CD8-positive, alpha-beta memory T cell (primary cell): ENCODE data around the gene TRIM17. TPM values are rescaled to one million over a fixed set of nuclear protein-coding genes. Genes with fewer than 3 reads are reported as not detected.
A peak's percentile ranks its signal among the peaks of the same experiment; 100 is the strongest.

Experiments
- CTCF ChIA-PET: fragments of 350-600 bp; sonication (Branson Sonifier 250); formaldehyde crosslinking; loops from one replicate; lab custom pipeline; 2021; ENCODE audit warnings: antibody characterized with exemption; lab: Charles Lee
- POLR2A ChIA-PET: fragments of 350-600 bp; sonication (Branson Sonifier 250); formaldehyde crosslinking; loops from one replicate; lab custom pipeline; 2021; ENCODE audit warnings: antibody characterized with exemption; lab: Charles Lee
- DNase-seq, 5 donors: peaks; one replicate each; pipeline versions ENCODE4 v3.0.0 to v3.0.0-alpha.2; 2020 to 2022; ENCODE audit warnings: mixed read lengths in 1 of 5
- H3K27ac ChIP-seq: one replicate; pipeline ENCODE4 v1.7.0; 2013; ENCODE audit warnings: low read depth, mild to moderate bottlenecking, low read length, moderate library complexity
- H3K27me3 ChIP-seq: 2 replicates; pipeline ENCODE4 v1.7.0; 2013; ENCODE audit warnings: low read length, mild to moderate bottlenecking; ENCODE audit not compliant: insufficient read depth, poor library complexity, severe bottlenecking
- H3K36me3 ChIP-seq: 2 replicates; pipeline ENCODE4 v1.7.0; 2013; ENCODE audit warnings: mild to moderate bottlenecking, low read length, moderate library complexity; ENCODE audit not compliant: insufficient read depth
- H3K4me1 ChIP-seq: 2 replicates; pipeline ENCODE4 v1.7.0; 2013; ENCODE audit warnings: mild to moderate bottlenecking, low read length, moderate library complexity; ENCODE audit not compliant: insufficient read depth
- H3K4me3 ChIP-seq: 2 replicates; pipeline ENCODE4 v1.7.0; 2013; ENCODE audit warnings: mild to moderate bottlenecking, low read length
- H3K9me3 ChIP-seq: 2 replicates; pipeline ENCODE4 v1.7.0; 2013; ENCODE audit warnings: mild to moderate bottlenecking, low read length
- H3K27ac Mint-ChIP-seq, 8 donors: one replicate each; pipeline ENCODE4 v1.8.0; 2020 to 2021; ENCODE audit warnings: mixed read lengths in 8 of 8, mild to moderate bottlenecking in 6 of 8, inconsistent platforms in 3 of 8, moderate library complexity in 3 of 8
- H3K27me3 Mint-ChIP-seq, 2 donors: one replicate each; pipeline ENCODE4 v1.8.0; 2020 to 2021; ENCODE audit warnings: mixed read lengths in 2 of 2, mild to moderate bottlenecking in 1 of 2, moderate library complexity in 1 of 2
- H3K36me3 Mint-ChIP-seq, 3 donors: one replicate each; pipeline ENCODE4 v1.8.0; 2020 to 2021; ENCODE audit warnings: mixed read lengths in 3 of 3, inconsistent platforms in 1 of 3, mild to moderate bottlenecking in 1 of 3
- H3K4me1 Mint-ChIP-seq, 3 donors: one replicate each; pipeline ENCODE4 v1.8.0; 2020 to 2021; ENCODE audit warnings: mixed read lengths in 3 of 3, inconsistent platforms in 1 of 3, mild to moderate bottlenecking in 1 of 3
- H3K4me3 Mint-ChIP-seq, 7 donors: one replicate each; pipeline ENCODE4 v1.8.0; 2020 to 2021; ENCODE audit warnings: mixed read lengths in 7 of 7, mild to moderate bottlenecking in 6 of 7, moderate library complexity in 4 of 7, inconsistent platforms in 2 of 7
- H3K9me3 Mint-ChIP-seq, 5 donors: one replicate each; pipeline ENCODE4 v1.8.0; 2020 to 2022; ENCODE audit warnings: mixed read lengths in 5 of 5, mild to moderate bottlenecking in 3 of 5, moderate library complexity in 2 of 5, inconsistent platforms in 1 of 5
- polyA plus RNA-seq: library from polyadenylated mRNA; unstranded; fragments of 300-500 nt; fragmentation: Illumina TruSeq; gene quantifications from one replicate; pipeline ENCODE4 v1.2.3, GENCODE V29; 2021
- total RNA-seq, 2 experiments: library from RNA; stranded (reverse); gene quantifications; one replicate each; pipeline ENCODE4 v1.2.3, GENCODE V29; 2021

Gene TRIM17
- total and polyA plus RNA-seq, 3 experiments from 2014 or later, result 0.60 to 2.1 (median 1.8) TPM

- H3K27me3 Mint-ChIP-seq, result peaks cover 0 to 9% of the 10 kb centered on the region in 2 donors
- no peaks in the 10 kb centered on the region for H3K36me3 ChIP-seq
- CTCF ChIA-PET, result interaction anchor here (1.0 to 1.6 kb wide), 3 partner anchors 10 to 325 kb away, joined by 3 read pairs; no protein-coding TSS in a partner anchor
- H3K4me3 Mint-ChIP-seq, result peak overlapping the region in 5 of 7 donors; percentile 4 to 68 (median 41)
- H3K4me1 Mint-ChIP-seq, result peaks cover 34 to 53% (median 47%) of the 10 kb centered on the region in 3 donors
- no peaks in the 10 kb centered on the region for H3K27me3 ChIP-seq
- peak overlapping the region; percentile 95 for H3K27ac ChIP-seq
- peaks cover 34% of the 10 kb centered on the region for H3K4me1 ChIP-seq
- H3K9me3 Mint-ChIP-seq, result peaks cover 0 to 2% (median 0%) of the 10 kb centered on the region in 5 donors
- H3K4me3 ChIP-seq, result no peak overlapping the region
- DNase-seq, result no peak
- H3K36me3 Mint-ChIP-seq, result peaks cover 0 to 20% (median 0%) of the 10 kb centered on the region in 3 donors
- H3K27ac Mint-ChIP-seq, result peak overlapping the region in 1 of 8 donors; percentile 3
- no peaks in the 10 kb centered on the region for H3K9me3 ChIP-seq
- POLR2A ChIA-PET, result interaction anchor here (1.0 to 2.2 kb wide), 3 partner anchors 10 to 291 kb away, joined by 3 to 7 read pairs (median 3); no protein-coding TSS in a partner anchor
These were observed 39.1 kb upstream of the TRIM17 start for GRCh38 chr1:228455715-228456114.

DNA sequence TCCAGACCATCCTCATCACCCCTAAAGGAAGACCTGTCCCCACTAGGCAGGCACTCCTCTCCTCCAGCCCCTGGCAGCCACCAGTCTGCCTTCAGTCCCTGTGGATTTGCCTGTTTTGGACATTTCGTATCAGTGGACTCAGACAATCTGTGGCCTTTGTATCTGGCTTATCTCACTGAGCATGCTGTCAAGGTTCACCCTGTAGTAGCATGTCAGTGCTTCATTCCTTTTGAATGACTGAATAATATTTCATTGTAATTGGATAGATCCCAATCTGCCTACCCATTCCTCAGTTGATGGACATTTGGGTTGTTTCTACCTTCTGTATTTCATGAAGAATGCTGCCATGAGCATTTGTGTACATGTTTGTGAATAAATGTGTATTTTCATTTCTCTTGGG is 37.6 kb upstream of the TRIM17 start:
- no peaks in the 10 kb centered on the region for H3K9me3 ChIP-seq
- H3K36me3 Mint-ChIP-seq, result peaks cover 0 to 20% (median 0%) of the 10 kb centered on the region in 3 donors
- H3K9me3 Mint-ChIP-seq, result peaks cover 0 to 2% (median 0%) of the 10 kb centered on the region in 5 donors
- H3K27me3 ChIP-seq, result no peaks in the 10 kb centered on the region
- H3K27ac ChIP-seq, result no peak overlapping the region
- peak overlapping the region in 3 of 8 donors; percentile 17 to 50 (median 37) for H3K27ac Mint-ChIP-seq
- H3K4me1 Mint-ChIP-seq, result peaks cover 29 to 44% (median 43%) of the 10 kb centered on the region in 3 donors
- POLR2A ChIA-PET, result no interaction called here
- peak overlapping the region in 2 of 7 donors; percentile 22 to 35 for H3K4me3 Mint-ChIP-seq
- CTCF ChIA-PET, result no interaction called here
- H3K4me1 ChIP-seq, result peaks cover 28% of the 10 kb centered on the region
- no peaks in the 10 kb centered on the region for H3K36me3 ChIP-seq
- DNase-seq, result no peak
- no peak overlapping the region for H3K4me3 ChIP-seq
- H3K27me3 Mint-ChIP-seq, result peaks cover 0 to 9% of the 10 kb centered on the region in 2 donors

DNA sequence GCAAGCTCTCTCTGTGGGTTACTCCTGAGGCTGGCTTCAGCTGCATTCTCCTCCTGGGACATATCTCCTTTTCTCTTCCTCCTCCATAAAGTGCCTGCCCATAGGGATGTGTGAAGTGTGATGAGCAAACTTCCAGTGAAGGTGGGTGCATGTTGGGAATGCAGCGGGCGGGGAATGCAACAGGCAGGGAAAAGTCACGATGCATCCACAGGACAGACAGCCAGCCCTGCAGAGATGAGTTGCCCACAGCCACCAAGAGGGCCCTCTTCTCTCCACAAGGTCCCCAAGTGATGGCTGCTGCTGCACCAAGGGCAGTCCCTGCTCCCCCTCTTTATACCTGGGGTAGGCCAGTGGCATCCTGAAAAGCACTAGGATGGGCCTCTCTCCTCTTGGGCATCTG is 37.0 kb upstream of the TRIM17 start:
- peak overlapping the region in 1 of 8 donors; percentile 93 for H3K27ac Mint-ChIP-seq

DNA sequence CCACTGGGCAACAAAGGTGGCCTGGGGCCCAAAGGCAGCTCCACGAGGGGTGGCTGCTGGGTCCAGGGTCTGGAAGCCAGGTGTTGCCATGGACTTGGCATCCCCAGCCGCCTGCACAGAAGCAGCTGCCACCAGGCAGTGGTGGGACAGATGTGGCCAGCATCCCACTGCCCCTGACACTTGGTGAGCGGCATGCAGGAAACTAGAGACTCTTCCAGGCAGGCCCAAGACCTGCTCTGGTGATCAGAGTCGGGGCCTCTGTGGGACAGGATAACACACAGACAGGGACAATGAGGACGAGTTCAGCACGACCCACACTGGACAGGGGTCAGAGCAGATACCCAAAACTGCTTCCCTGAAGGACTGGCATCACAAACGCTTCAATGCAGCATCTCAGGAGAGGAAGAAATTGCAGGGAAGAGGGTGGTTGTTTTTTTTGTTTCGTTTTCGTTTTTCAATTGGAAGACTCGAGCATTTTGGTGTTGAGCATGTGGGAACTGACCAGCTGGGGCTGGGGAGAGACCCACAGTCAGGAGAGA is 36.4 kb upstream of the TRIM17 start:
- Mint-ChIP-seq H3K4me1 (peaks cover 23 to 35% (median 35%) of the 10 kb centered on the region in 3 donors), H3K4me3 (no peak overlapping the region), H3K9me3 (no peaks in the 10 kb centered on the region), H3K27ac (peak overlapping the region in 1 of 8 donors; percentile 93), H3K36me3 (peaks cover 0 to 16% (median 0%) of the 10 kb centered on the region in 3 donors), H3K27me3 (peaks cover 0 to 1% of the 10 kb centered on the region in 2 donors)
- Histone ChIP-seq H3K4me1 (peaks cover 22% of the 10 kb centered on the region), H3K4me3 (no peak overlapping the region), H3K27me3 (no peaks in the 10 kb centered on the region), H3K36me3 (no peaks in the 10 kb centered on the region), H3K9me3 (no peaks in the 10 kb centered on the region), H3K27ac (no peak overlapping the region)
- no peak for DNase-seq
- POLR2A ChIA-PET, result no interaction called here
- CTCF ChIA-PET, result no interaction called here

More for the DNA sequence above, 37.0 kb upstream of the TRIM17 start:
- Mint-ChIP-seq H3K27me3 (peaks cover 0 to 6% of the 10 kb centered on the region in 2 donors), H3K36me3 (peaks cover 0 to 20% (median 0%) of the 10 kb centered on the region in 3 donors), H3K9me3 (peaks cover 0 to 2% (median 0%) of the 10 kb centered on the region in 5 donors), H3K4me3 (no peak overlapping the region), H3K4me1 (peaks cover 28 to 41% (median 40%) of the 10 kb centered on the region in 3 donors)
- ChIA-PET POLR2A (no interaction called here), CTCF (no interaction called here)
- H3K4me3 ChIP-seq, result no peak overlapping the region
- H3K9me3 ChIP-seq, result no peaks in the 10 kb centered on the region
- peaks cover 26% of the 10 kb centered on the region for H3K4me1 ChIP-seq
- no peak overlapping the region for H3K27ac ChIP-seq
- H3K27me3 ChIP-seq, result no peaks in the 10 kb centered on the region
- no peaks in the 10 kb centered on the region for H3K36me3 ChIP-seq
- DNase-seq, result no peak

DNA sequence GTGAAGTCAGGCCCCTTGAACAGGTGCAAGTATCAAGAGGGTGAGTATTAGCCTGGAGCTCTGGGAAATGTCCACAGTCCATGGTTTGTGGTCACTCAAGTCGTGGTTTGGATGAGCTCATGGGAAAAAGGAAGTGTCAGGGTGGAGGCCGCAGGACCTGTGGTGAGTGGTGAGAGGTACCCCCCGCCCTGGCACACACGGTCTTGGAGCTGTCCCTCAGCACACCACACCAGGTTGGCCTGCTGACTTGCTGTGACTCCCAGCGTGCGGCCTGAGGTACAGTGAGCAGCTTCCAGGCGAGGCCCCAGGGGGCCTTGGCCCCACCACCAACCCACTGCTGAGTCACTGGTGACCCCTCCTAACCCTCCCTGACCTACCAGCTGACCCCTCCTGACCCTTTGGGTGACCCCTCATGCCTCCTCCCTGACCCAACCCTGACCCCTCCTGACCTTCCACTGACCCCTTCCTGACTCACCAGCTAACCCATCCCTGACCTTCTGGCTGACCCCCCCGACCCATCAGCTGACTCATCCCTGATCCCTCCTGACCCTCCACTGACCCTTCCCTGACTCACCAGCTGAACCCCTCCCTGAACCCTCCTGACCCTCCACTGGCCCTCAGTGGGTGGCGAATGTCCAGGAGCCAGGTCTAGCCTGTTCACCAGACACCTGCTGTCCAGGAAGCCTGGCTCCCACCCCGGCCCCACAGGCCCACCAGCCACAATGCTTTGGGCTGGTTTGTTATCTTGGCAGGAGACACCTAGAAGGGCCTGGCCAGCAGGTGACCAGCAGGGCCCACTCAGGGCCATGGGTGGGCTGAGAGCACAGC is 35.7 kb upstream of the TRIM17 start:
- CTCF ChIA-PET, result no interaction called here
- Mint-ChIP-seq H3K36me3 (peaks cover 0 to 10% (median 0%) of the 10 kb centered on the region in 3 donors), H3K4me3 (peak overlapping the region in 1 of 7 donors; percentile 64), H3K27me3 (peaks cover 0 to 1% of the 10 kb centered on the region in 2 donors), H3K27ac (peak overlapping the region in 1 of 8 donors; percentile 84), H3K9me3 (no peaks in the 10 kb centered on the region), H3K4me1 (peaks cover 21 to 31% (median 29%) of the 10 kb centered on the region in 3 donors)
- Histone ChIP-seq H3K36me3 (no peaks in the 10 kb centered on the region), H3K27ac (no peak overlapping the region), H3K27me3 (no peaks in the 10 kb centered on the region), H3K4me1 (peaks cover 21% of the 10 kb centered on the region), H3K9me3 (no peaks in the 10 kb centered on the region), H3K4me3 (no peak overlapping the region)
- DNase-seq, result no peak
- POLR2A ChIA-PET, result interaction anchor here (0.6 kb wide), 1 partner anchor 45 kb away, joined by 6 read pairs; no protein-coding TSS in a partner anchor

DNA sequence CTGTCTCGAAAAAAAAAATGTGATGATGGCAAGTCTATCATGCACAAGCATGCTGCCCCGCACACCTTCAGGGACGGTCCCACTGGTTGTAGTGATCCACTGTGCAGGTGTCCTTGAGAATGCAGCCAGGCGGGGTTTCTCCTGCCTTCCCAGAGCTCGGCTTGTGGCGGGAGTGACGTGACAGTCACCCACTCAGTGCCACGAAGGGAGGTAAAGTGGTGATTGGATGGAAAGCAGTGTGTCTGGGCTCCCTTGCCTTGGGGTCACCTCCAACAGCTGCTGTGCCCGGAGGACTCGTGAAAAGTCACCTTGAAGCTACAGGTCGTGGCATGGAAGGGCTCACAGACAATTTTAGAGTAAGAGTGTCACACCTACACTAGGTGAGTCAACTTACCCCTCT is 33.5 kb upstream of the TRIM17 start:
- CTCF ChIA-PET, result no interaction called here
- H3K4me3 ChIP-seq, result no peak overlapping the region
- peaks cover 14% of the 10 kb centered on the region for H3K4me1 ChIP-seq
- no peak overlapping the region for H3K27ac ChIP-seq
- no peak overlapping the region for H3K4me3 Mint-ChIP-seq
- no peak overlapping the region for H3K27ac Mint-ChIP-seq
- peaks cover 0 to 2% (median 0%) of the 10 kb centered on the region in 5 donors for H3K9me3 Mint-ChIP-seq
- POLR2A ChIA-PET, result no interaction called here
- peaks cover 0 to 9% (median 0%) of the 10 kb centered on the region in 3 donors for H3K36me3 Mint-ChIP-seq
- peaks cover 11% of the 10 kb centered on the region for H3K27me3 ChIP-seq
- no peaks in the 10 kb centered on the region for H3K36me3 ChIP-seq
- no peaks in the 10 kb centered on the region for H3K9me3 ChIP-seq
- no peak for DNase-seq
- H3K4me1 Mint-ChIP-seq, result peaks cover 12 to 22% (median 17%) of the 10 kb centered on the region in 3 donors
- H3K27me3 Mint-ChIP-seq, result peaks cover 16 to 17% of the 10 kb centered on the region in 2 donors

- peaks cover 0 to 2% (median 0%) of the 10 kb centered on the region in 5 donors for H3K9me3 Mint-ChIP-seq
- POLR2A ChIA-PET, result interaction anchor here (0.8 to 1.0 kb wide), 2 partner anchors 9 to 10 kb away, joined by 3 to 7 read pairs; a partner anchor contains a TSS
- H3K4me1 Mint-ChIP-seq, result peaks cover 11 to 19% (median 13%) of the 10 kb centered on the region in 3 donors
- peaks cover 32 to 33% of the 10 kb centered on the region in 2 donors for H3K27me3 Mint-ChIP-seq
- Histone ChIP-seq H3K9me3 (no peaks in the 10 kb centered on the region), H3K36me3 (no peaks in the 10 kb centered on the region), H3K4me3 (no peak overlapping the region), H3K4me1 (peaks cover 13% of the 10 kb centered on the region), H3K27ac (no peak overlapping the region), H3K27me3 (peaks cover 29% of the 10 kb centered on the region)
- H3K4me3 Mint-ChIP-seq, result no peak overlapping the region
- no peak for DNase-seq
- CTCF ChIA-PET, result interaction anchor here (0.9 kb wide), 1 partner anchor 10 kb away, joined by 3 read pairs; no protein-coding TSS in a partner anchor
- no peak overlapping the region for H3K27ac Mint-ChIP-seq
- H3K36me3 Mint-ChIP-seq, result peaks cover 0 to 3% (median 0%) of the 10 kb centered on the region in 3 donors
These were observed 31.7 kb upstream of the TRIM17 start for GRCh38 chr1:228448372-228448771.
